Stimulated activated memory B cell treated with anti-CD40 and anti-IgM and Interleukin-4, amounts not matched to agents 10 μg/mL and 1 μg/mL and 100 μg/mL, for 72 hours (primary cell): ENCODE measurements around the gene NRP1.
"Not testable (repeated sequence)": the region's sequence is repeated elsewhere in the genome, so short reads cannot be mapped to it uniquely, and the experiment has no call there.

ENCODE experiments used
- ATAC-seq: fragments of 150-1000 bp; cut with Tn5 transposase; 2 replicates; pipeline ENCODE4 v1.10.0; 2021
- H3K27ac Mint-ChIP-seq: one replicate; pipeline ENCODE4 v1.8.0; 2022; ENCODE audit warnings: mild to moderate bottlenecking, mixed read lengths
- H3K27me3 Mint-ChIP-seq: one replicate; pipeline ENCODE4 v1.8.0; 2022; ENCODE audit warnings: mixed read lengths
- H3K36me3 Mint-ChIP-seq: one replicate; pipeline ENCODE4 v1.8.0; 2022; ENCODE audit warnings: mixed read lengths
- H3K4me1 Mint-ChIP-seq: one replicate; pipeline ENCODE4 v1.8.0; 2022; ENCODE audit warnings: mixed read lengths
- H3K4me3 Mint-ChIP-seq: one replicate; pipeline ENCODE4 v1.8.0; 2022; ENCODE audit warnings: mild to moderate bottlenecking, moderate library complexity, mixed read lengths
- H3K9me3 Mint-ChIP-seq: one replicate; pipeline ENCODE4 v1.8.0; 2022; ENCODE audit warnings: mixed read lengths

The NRP1 gene

DNA sequence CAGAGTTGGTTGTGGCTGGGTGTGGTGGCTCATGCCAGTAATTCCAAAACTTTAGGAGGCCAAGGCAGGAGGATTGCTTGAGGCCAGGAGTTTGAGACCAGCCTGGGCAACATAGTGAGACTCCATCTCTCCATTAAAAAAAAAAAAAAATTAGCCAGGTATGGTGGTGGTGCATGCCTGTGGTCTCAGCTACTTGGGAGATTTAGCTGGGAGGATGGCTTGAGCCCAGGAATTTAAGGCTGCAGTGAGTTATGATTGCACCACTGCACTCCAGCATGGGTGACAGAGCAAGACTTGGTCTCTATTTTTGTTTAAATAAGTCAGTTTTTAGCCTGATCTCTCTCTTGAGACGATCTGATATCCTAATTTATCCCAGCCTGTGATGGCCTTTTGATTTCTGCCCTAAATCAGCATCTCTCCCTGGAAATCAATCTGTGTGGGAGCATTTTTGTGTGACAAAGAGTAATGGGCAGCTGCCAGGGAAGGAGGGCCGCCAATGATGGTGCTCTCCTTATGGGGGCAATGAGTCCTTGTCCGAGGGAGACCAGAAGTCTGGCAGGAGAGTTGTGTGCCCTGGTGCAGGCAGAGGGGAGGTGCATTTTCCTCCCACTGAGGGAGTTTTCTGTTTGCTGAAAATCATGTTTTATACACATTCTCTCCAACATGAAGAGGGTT lies 111.0 kb downstream of the NRP1 start:
- Mint-ChIP-seq H3K4me1 (no peaks in the 10 kb centered on the region), H3K4me3 (no peak overlapping the region), H3K27me3 (peaks cover 34% of the 10 kb centered on the region), H3K9me3 (no peaks in the 10 kb centered on the region), H3K36me3 (no peaks in the 10 kb centered on the region), H3K27ac (no peak overlapping the region)
- no peak for ATAC-seq

DNA sequence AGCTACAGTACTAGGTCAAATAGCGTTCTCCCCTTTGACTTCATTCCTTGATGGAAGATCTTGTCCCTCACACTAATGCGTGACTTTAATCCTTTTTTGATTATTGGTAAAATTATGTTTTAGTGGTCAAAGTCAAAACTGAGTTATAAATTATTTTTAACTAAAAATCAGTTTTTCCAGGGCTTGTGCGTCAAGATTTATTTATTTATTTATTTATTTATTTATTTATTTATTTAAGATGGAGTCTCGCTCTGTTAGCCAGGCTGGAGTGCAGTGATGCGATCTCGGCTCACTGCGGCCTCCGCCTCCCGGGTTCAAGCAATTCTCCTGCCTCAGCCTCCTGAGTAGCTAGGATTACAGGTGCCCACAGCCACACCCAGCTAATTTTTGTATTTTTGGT lies 112.2 kb downstream of the NRP1 start:
- not testable (repeated sequence) for H3K27ac Mint-ChIP-seq, ATAC-seq, H3K9me3 Mint-ChIP-seq, H3K36me3 Mint-ChIP-seq, H3K4me3 Mint-ChIP-seq, H3K4me1 Mint-ChIP-seq
- H3K27me3 Mint-ChIP-seq = peaks cover 34% of the 10 kb centered on the region

DNA sequence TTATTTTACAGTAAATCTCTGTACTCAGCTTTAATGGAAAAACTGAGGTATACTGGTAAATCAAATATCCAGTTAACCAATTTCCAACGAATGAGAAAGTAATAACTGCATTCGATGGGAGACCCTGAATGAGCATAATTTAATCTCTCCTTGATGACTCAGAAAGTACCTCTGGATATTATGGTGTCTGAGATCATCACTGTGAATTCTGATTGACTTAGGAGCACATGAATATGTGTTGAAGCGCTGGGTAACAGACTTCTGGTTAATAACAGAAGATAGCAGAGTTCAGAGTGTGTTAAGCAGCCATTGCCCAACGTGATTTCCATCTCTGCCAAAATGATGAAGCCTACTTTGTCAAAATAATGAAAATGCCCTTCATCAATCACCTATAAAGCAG lies 116.6 kb downstream of the NRP1 start:
- Mint-ChIP-seq H3K27me3 (peaks cover 3% of the 10 kb centered on the region), H3K9me3 (peaks cover 3% of the 10 kb centered on the region), H3K36me3 (no peaks in the 10 kb centered on the region), H3K4me1 (peaks cover 8% of the 10 kb centered on the region), H3K27ac (no peak overlapping the region), H3K4me3 (no peak overlapping the region)
- no peak for ATAC-seq

DNA sequence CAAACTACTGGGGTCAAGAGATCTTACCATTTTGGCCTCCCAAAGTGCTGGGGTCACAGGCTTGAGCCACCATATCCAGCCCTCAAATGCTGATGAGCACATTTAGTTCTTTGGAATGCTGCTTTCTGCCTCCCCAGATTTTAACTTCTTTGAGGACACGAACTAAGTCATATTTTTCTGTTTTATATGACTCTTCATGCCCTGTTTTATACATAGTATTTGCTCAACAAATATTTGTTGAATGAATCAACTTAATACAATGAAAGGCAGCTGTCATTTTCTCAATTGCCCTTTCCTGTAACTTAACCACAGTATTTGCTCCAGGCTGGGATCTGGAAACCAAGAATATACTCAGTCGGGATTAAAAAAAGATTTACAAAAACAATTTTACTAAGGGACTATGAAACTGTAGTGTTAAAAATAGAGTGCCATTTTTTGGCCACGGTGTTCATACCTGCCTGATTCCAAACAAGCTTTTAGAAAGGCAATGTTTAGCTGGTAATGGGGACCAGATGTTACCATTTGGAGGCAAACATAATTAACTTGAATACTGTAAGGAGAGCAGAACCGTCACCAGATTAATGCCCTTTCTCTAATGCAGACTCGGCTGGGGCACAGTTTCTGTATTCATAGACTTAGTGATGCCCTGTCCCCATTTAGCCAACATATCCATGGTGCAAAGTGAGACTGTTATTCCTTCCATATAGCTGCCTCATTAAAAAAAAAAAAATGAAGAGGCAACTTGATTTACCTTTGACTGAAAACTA lies 117.6 kb downstream of the NRP1 start:
- H3K4me1 Mint-ChIP-seq = peaks cover 8% of the 10 kb centered on the region
- no peak overlapping the region for H3K4me3 Mint-ChIP-seq
- H3K27me3 Mint-ChIP-seq = no peaks in the 10 kb centered on the region
- no peaks in the 10 kb centered on the region for H3K36me3 Mint-ChIP-seq
- peaks cover 3% of the 10 kb centered on the region for H3K9me3 Mint-ChIP-seq
- H3K27ac Mint-ChIP-seq = no peak overlapping the region
- ATAC-seq = no peak

DNA sequence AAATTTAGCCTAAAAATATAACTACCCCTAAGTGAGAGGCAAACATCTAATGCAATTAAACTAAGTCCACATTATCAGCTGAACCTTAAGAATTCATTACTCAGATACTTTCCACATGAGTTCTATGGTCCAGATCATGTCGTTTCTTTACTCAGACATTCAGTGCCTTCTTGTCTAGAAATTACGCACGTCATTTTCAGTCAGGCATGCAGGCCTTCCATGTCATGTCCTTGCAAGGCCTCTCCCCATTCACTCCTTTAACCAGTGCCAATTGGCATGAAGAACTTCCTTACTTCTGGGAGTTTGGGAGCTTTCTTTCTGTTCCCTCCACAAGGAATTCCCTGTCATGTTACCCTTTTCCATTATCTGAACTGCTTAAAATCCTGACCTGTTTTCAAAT lies 118.8 kb downstream of the NRP1 start:
- Mint-ChIP-seq H3K9me3 (peaks cover 3% of the 10 kb centered on the region), H3K4me3 (no peak overlapping the region), H3K27ac (no peak overlapping the region), H3K4me1 (peaks cover 16% of the 10 kb centered on the region), H3K36me3 (no peaks in the 10 kb centered on the region), H3K27me3 (peaks cover 9% of the 10 kb centered on the region)
- ATAC-seq = no peak

DNA sequence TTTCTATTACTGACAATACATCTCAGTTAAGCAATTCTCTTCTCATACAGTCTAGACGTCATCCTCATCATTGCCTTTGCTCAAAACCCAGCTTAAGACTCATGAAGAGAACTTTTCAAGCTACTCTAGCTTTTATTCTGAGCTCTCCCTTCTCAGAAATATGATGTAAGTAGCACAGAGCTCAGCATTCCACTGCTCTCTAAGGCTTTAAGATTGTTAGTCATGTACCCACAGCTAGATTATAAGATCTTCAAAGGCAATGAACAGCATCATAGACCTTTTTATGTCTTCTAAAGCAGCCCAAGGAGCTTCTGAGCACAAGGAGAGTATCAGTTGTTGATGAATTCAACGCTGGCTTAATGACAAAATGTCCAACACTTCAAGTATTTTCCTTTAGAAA lies 119.3 kb downstream of the NRP1 start:
- Mint-ChIP-seq H3K36me3 (no peaks in the 10 kb centered on the region), H3K4me1 (peaks cover 16% of the 10 kb centered on the region), H3K27me3 (peaks cover 9% of the 10 kb centered on the region), H3K9me3 (peaks cover 3% of the 10 kb centered on the region), H3K4me3 (no peak overlapping the region), H3K27ac (no peak overlapping the region)
- ATAC-seq = no peak

DNA sequence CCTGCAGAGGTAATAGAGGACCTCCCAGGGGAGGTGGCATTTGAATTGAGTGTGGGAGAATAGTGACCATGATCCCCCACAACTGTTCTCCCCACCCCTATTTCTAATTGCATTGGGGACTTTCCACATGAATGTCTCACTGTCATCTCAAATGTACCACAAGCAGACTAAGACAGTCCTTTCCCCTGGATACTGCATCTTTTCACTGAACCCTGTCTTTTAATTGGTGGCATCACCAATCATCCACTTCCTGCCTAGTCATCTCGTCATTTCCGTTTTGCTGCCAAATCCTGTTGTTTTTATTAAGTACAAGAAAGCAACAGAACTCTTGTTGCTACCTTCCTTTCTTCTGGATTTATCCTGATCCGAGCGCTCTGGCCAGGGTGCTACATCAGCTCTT lies 120.3 kb downstream of the NRP1 start:
- Mint-ChIP-seq H3K27ac (no peak overlapping the region), H3K27me3 (peaks cover 9% of the 10 kb centered on the region), H3K36me3 (no peaks in the 10 kb centered on the region), H3K4me1 (peaks cover 16% of the 10 kb centered on the region), H3K4me3 (no peak overlapping the region), H3K9me3 (peaks cover 3% of the 10 kb centered on the region)
- peak; percentile 55 for ATAC-seq

DNA sequence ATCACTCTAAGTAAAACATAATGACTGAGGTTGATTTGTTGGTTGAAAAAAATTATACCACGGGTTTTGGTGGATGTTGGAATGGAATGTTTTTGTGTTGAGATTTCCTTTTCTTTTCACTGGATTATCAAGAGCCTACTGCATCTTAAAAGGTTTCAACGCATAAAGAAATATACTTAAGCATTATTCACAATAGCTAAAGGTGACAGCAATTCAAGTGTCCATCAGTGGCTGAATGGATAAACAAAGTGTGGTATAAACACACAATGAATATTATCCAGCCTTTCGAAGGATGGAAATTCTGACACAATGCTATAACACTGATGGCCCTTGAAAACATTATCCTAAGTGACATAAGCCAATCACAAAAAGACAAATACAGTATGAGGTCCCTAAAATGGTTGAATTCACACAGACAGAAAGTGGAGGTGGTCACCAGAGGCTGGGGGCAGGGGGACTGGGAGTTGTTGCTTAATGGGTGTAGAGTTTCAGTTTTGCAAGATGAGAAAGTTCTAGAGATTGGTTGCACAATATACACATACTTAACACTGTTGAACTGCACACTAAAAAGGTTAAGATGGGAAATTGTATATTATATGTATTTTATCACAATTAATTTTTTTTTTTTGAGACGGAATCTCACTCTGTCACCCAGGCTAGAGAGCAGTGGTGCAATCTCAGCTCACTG lies 122.3 kb downstream of the NRP1 start:
- Mint-ChIP-seq H3K4me3 (no peak overlapping the region), H3K27ac (no peak overlapping the region), H3K36me3 (no peaks in the 10 kb centered on the region), H3K9me3 (peaks cover 3% of the 10 kb centered on the region), H3K4me1 (peaks cover 16% of the 10 kb centered on the region), H3K27me3 (peaks cover 13% of the 10 kb centered on the region)
- no peak for ATAC-seq

DNA sequence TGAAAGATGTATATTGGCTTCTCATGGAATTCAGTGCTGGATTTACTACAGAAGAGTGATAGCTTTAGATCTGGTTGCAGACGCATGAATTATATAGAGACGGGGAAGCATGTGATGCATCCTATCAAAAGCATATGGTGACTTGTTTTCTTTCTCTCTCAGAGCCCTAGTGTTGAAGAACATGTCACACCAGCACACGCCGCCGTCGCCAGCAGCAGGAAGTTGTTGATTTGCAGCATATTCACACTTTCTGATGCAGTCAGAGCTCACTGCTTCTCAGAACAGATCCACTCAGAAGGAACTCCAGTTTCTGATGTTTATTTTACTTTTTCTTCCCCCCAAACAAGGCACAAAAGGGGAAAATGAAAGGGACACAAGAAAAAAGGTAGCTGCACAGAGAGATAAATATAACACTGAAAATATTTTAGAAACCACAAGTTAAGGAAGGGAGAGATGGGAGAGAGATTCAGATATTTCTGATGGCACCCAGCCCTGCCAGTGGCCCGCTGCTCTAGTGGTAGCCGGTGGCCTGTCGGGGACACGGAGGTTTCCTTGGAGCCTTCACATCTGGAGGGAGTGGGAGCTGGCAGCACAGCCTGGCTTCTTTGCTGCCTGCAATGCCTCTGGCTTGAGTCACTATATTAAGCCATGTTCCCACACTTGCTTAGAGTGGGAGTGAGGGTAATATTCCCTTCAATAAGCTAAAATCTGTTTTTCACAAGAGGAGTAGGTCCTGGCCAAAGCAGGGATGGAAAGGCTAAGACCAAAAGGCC lies 123.2 kb downstream of the NRP1 start:
- ATAC-seq = no peak
- Mint-ChIP-seq H3K36me3 (no peaks in the 10 kb centered on the region), H3K9me3 (peaks cover 3% of the 10 kb centered on the region), H3K4me1 (peaks cover 16% of the 10 kb centered on the region), H3K27me3 (peaks cover 18% of the 10 kb centered on the region), H3K27ac (peak overlapping the region; percentile 41), H3K4me3 (no peak overlapping the region)

DNA sequence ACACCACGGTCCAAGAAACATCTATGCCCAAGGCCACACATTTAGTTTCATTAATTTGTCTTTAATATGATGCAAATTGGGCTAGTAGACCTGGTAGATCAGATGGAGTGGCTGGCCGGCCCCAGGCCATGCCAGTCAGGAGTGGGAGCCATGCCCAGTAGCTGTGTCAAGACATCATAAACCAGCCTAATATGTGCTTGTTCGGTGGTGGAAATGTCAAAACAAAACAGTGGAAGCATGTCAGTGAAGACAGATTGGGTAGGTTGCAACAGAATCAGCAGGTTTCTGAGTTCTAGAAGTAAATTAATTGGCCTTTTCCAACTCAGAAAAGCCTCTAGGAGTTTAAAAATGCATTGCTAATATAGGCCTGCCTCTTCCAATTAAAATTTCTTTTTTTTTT lies 124.7 kb downstream of the NRP1 start:
- no peak for ATAC-seq
- Mint-ChIP-seq H3K9me3 (peaks cover 3% of the 10 kb centered on the region), H3K4me3 (no peak overlapping the region), H3K27me3 (peaks cover 18% of the 10 kb centered on the region), H3K4me1 (peaks cover 16% of the 10 kb centered on the region), H3K36me3 (no peaks in the 10 kb centered on the region), H3K27ac (no peak overlapping the region)

DNA sequence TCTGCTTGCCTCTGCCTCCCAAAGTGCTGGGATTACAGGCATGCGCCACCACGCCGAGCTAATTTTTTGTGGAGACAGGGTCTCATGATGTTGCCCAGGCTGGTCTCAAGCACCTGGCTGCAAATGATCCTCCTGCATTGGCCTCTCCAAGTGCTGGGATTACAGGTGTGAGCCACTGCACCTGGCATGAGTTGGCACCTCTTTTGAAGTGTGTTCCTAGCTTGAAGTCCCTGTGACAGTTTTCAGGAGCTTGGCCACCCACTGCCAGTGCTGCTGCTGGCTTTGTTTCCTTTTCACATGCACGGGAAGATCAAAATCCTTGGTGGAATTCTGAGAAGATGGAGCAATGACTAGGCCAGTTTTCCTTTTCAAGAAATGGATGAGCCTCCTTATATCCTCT lies 126.3 kb downstream of the NRP1 start:
- ATAC-seq = no peak
- Mint-ChIP-seq H3K27me3 (peaks cover 18% of the 10 kb centered on the region), H3K4me3 (no peak overlapping the region), H3K36me3 (no peaks in the 10 kb centered on the region), H3K9me3 (no peaks in the 10 kb centered on the region), H3K27ac (no peak overlapping the region), H3K4me1 (peaks cover 8% of the 10 kb centered on the region)

DNA sequence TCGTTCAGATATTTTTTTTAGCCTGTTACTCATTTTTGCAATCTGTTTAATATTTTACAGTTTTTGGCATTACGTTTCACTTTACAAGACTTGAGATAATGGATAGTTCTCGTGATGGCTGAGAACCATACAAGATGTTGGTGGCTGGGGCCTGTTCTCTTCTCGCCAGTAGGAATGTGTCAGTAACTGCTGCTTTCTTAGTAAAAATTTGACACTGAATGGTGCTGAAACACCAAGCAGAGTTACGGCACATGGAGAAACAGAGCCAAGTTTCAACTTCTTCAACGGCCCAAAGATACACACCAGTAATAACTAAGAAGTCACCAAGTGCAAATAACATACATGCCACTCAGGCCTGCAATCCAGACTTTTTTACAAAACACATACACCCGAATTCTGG lies 130.4 kb downstream of the NRP1 start:
- H3K4me3 Mint-ChIP-seq = no peak overlapping the region
- peaks cover 12% of the 10 kb centered on the region for H3K27me3 Mint-ChIP-seq
- no peaks in the 10 kb centered on the region for H3K9me3 Mint-ChIP-seq
- H3K27ac Mint-ChIP-seq = no peak overlapping the region
- H3K36me3 Mint-ChIP-seq = no peaks in the 10 kb centered on the region
- ATAC-seq = no peak
- no peaks in the 10 kb centered on the region for H3K4me1 Mint-ChIP-seq

DNA sequence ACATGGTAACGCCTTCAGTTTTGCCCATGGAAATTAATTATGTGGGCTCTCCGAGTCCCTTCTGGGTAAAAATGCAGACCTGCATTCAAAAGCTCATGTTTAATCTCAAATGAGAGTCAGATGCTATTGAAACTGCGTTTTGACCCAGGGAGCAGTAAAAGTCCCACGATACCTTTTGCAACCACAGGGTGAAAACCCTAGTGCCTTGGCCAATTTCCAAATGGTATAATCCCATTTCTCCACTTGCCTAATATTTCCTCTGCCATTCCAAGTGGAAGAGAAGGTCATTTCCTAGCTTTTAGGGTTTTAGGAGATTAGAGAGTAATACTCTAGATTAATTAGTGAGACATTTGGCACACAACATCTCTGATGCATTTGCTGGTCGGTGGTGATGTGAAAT lies 132.5 kb downstream of the NRP1 start:
- Mint-ChIP-seq H3K9me3 (no peaks in the 10 kb centered on the region), H3K36me3 (no peaks in the 10 kb centered on the region), H3K27me3 (peaks cover 15% of the 10 kb centered on the region), H3K4me3 (no peak overlapping the region), H3K27ac (no peak overlapping the region), H3K4me1 (no peaks in the 10 kb centered on the region)
- no peak for ATAC-seq

DNA sequence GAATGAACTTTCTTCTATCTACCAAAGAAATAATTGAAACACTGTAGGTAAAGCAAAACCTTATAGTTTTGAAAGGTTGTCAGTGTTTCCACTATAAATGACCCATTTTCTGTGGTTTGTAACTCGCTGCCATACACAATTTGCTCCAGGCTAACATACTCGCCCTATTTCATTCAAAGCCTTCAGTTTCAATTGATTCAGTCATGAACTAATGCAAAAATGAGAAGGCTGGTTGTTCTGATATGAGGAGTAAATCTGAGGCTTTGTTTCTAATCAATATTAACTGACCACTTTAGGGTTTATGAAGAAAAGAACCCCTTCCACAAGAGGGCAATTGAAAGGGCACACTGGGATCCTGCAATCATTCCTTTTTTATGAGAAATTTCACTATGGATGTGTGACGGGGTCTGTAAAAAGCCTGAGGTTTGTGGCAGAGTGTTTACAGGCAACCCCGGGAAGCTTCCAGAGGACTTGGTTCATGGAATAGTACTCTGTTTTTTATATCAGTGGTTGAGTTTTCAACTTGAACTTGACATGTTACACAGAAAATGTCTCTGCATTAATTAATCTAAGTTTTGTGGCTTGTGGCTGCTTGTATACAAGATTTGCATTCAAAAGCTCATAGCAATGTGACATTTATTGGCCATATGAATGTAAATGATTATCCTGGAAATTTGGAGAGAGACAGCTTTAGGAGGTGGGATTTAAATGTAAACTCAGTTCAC lies 133.2 kb downstream of the NRP1 start:
- Mint-ChIP-seq H3K9me3 (no peaks in the 10 kb centered on the region), H3K4me3 (no peak overlapping the region), H3K36me3 (no peaks in the 10 kb centered on the region), H3K4me1 (no peaks in the 10 kb centered on the region), H3K27me3 (peaks cover 13% of the 10 kb centered on the region), H3K27ac (no peak overlapping the region)
- ATAC-seq = no peak
